Midbrain (tissue), 1 donor: ENCODE results near the gene SUPT6H.

Source experiments
- DNase-seq: peaks from one replicate; lab custom pipeline; 2025; lab: John Stamatoyannopoulos, UW

Gene SUPT6H

GRCh38 chr17:28750178-28751047, 88.4 kb downstream of the SUPT6H start:
- peak; percentile 92 for DNase-seq

GRCh38 chr17:28751600-28752366, 89.8 kb downstream of the SUPT6H start:
- no peak for DNase-seq
